Measurements from ENCODE around the gene RPS18.
A peak's percentile ranks its signal among the peaks of the same experiment; 100 is the strongest.
"Not testable (repeated sequence)": the region's sequence is repeated elsewhere in the genome, so short reads cannot be mapped to it uniquely, and the experiment has no call there.

Gene RPS18

DNA sequence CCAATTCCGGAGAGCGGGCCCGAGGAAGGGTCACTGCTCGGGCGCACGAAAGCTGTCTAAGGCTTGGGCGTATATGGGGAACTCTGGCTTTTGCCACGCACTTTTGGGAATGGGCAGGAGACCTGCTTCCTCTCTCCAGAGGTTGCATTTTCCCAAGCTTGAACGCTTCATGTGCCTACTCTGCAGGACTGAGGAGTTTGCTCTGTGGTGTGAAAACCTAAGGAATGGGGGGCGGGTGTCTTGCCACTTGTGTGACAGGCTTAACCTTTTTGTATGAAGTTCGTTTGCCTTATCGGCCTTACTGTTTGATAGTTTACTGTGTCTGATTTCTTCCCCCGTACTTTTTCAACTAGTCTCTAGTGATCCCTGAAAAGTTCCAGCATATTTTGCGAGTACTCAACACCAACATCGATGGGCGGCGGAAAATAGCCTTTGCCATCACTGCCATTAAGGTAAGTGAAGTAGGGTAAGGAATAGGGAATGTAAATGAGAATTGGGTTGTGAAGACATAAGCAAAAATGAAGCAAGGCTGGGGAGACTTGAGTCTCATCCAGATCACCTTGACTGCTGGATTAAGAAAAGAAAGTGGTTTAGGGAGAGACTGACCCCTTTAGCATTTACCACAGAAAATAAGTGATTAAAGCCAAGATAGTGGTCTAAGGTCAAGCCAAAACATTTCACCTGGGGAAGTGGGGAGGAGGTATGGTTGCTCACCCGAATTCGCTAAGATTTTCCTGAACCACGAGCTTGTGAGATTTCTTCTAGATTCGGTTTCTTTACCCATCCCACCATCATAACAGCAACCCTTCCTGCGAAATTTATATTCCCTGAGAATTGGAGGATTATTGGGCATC is 627 bp downstream of the RPS18 start:
- DNase-seq (ENCODE audit: low read depth in 1 of 2, low spot score in 1 of 2), result no peak

GRCh38 chr6:33273129-33273923 is 1.5 kb downstream of the RPS18 start:
- DNase-seq (ENCODE audit: low read depth in 1 of 2, low spot score in 1 of 2), result no peak

- no peak for DNase-seq (ENCODE audit: low read depth in 1 of 2, low spot score in 1 of 2)
Observed at GRCh38 chr6:33273924-33274902, 2.3 kb downstream of the RPS18 start.

GRCh38 chr6:33275795-33276580 is 4.1 kb downstream of the RPS18 start:
- not testable (repeated sequence) for DNase-seq (ENCODE audit: low read depth in 1 of 2, low spot score in 1 of 2)

DNA sequence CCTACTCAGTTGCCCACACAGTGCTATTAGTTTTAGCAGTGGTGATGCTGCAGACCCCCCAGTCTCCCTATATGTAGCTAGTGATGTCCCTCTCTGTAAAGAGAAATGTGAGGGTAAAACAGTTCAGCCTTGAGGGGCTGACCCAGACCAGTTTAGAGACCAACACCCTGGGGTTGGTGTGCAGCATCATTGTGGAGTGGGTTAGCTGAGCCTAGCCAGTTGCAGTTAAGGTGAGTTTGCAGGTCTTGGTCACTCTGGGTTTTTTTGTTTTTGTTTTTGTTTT is 4.6 kb downstream of the RPS18 start:
- DNase-seq (ENCODE audit: low read depth in 1 of 2, low spot score in 1 of 2), result no peak

GRCh38 chr6:33276864-33277662 is 5.2 kb downstream of the RPS18 start, which contains the start of gene B3GALT4:
Gene B3GALT4, plus strand, starts transcription at chr6:33277123. Its CDS starts 297 bp downstream, at chr6:33277420.
- peak; percentile 35 to 61 for DNase-seq (ENCODE audit: low read depth in 1 of 2, low spot score in 1 of 2)

DNA sequence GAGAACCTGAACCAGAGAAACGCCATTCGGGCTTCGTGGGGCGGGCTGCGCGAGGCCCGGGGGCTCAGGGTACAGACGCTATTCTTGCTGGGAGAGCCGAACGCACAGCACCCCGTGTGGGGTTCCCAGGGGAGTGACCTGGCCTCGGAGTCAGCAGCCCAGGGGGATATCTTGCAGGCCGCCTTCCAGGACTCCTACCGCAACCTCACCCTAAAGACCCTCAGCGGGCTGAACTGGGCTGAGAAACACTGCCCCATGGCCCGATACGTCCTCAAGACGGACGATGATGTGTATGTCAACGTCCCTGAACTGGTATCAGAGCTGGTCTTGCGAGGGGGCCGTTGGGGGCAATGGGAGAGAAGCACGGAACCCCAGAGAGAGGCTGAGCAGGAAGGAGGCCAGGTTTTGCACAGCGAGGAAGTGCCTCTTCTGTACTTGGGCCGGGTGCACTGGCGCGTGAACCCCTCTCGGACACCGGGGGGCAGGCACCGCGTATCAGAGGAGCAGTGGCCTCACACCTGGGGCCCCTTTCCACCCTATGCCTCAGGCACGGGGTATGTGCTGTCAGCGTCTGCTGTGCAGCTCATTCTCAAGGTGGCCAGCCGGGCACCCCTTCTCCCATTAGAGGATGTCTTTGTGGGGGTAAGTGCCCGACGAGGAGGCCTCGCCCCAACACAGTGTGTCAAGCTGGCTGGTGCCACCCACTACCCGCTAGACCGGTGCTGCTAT is 6.0 kb downstream of the RPS18 start:
- DNase-seq (ENCODE audit: low read depth in 1 of 2, low spot score in 1 of 2), result no peak

- no peak for DNase-seq (ENCODE audit: low read depth in 1 of 2, low spot score in 1 of 2)
Observed at GRCh38 chr6:33278392-33278741, 6.5 kb downstream of the RPS18 start.

DNA sequence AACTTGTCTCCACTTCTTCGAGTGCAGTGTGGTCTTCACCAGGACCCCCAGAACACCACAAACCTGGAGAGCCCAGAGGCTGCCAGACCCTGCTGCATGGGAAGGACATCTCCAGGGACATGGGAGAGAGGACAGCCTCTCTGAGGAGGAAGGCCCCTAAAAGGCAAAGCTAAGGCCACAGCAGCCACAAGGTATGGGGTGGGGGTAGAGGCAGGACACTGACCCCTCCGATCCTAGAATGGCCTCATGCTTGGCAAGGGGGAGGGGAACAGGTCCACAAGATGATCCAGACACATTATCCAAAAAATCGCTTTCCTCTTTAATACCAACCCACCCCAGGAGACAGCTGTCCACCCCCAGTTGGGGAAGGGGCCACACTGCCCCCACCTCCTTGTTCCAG is 6.9 kb downstream of the RPS18 start:
- no peak for DNase-seq (ENCODE audit: low read depth in 1 of 2, low spot score in 1 of 2)

DNA sequence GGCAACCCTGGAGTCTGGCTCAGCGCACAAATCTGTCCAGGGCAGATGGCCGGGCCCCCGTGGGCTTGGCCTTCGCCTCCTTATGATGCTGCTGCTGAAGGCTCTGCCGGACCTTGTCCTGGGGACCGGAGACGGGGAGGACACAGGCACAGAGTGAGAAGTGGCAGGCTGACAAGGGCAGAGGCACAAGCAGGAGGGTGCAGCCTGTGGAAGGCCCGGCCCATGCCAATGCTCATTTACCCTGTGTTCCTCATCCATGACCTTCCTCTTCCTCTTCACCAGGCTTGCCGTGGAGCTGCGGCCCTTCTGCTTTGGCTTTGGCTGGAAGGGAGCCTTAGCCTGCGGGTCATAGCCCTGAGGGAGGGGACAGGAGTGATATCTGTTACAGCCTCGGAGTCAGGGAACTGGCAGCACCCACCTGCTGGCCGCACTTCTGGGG is 7.4 kb downstream of the RPS18 start:
- no peak for DNase-seq (ENCODE audit: low read depth in 1 of 2, low spot score in 1 of 2)

DNA sequence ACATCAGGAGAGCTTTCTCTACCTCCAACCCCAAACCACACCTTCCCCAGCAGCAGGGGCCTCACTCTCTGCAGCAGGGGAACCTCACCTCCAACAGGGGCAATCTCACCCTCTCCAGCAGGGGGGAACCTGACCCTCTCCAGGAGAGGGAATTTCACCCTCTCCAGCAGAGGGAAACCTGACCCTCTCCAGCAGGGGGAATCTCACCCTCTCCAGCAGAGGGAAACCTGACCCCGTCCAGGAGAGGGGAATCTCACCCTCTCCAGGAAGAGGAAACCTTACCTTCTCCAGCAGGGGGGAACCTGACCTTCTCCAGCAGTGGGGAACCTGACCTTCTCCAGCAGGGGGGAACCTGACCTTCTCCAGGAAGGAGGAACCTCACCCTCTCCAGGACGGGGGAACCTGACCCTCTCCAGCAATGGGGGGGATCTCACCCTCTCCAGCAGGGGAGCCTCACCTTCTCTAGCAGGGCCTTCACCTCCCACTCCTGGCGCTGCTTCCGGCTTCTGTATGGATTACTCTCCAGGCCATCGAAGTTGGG is 8.2 kb downstream of the RPS18 start:
- no peak for DNase-seq (ENCODE audit: low read depth in 1 of 2, low spot score in 1 of 2)

- no peak for DNase-seq (ENCODE audit: low read depth in 1 of 2, low spot score in 1 of 2)
Observed at GRCh38 chr6:33280539-33280938, 8.7 kb downstream of the RPS18 start.

- not testable (repeated sequence) for DNase-seq (ENCODE audit: low read depth in 1 of 2, low spot score in 1 of 2)
Observed at GRCh38 chr6:33285214-33285613, 13.3 kb downstream of the RPS18 start.

- no peak for DNase-seq (ENCODE audit: low read depth in 1 of 2, low spot score in 1 of 2)
Observed at GRCh38 chr6:33286946-33287914, 15.4 kb downstream of the RPS18 start.

DNA sequence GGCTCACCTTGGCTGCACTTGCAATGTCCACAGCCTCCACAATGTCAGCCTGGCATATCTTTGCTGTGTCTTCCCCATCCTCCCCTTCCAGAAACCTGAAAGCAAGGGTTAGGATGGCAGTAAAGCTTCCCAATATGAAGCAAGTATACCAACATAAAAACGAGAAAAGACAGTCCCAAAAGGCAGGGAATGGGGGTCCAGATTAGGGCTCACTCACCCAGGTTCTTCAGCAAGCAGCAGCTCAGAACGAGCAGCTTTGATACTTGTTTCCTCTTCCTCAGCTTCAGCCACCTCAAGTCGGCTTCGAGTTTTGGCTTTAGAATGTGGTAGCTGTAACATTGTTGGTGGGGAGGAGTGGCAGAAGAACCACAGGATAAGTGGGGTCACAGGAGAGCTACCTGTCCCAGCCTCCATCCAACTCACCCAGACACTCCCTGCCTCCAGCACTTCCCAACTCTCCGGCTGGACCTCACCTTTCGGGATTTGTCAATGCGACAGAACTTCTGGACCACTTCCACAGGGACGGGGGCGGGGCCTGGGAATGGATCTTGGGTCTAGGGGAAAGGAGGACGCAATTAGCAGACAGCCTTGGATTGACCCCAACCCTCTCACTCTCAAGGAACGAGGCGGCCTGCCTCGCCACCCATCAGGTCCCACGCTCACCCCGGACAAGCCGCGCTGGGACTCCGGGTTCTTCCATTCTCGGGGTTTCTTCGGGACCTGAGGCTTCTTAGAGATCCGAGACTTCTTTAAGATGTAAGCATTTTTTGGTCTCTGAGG is 16.5 kb downstream of the RPS18 start:
- no peak for DNase-seq (ENCODE audit: low read depth in 1 of 2, low spot score in 1 of 2)

GRCh38 chr6:33288921-33289783 is 17.3 kb downstream of the RPS18 start, which contains the start of the genes PFDN6 and WDR46:
Gene PFDN6, plus strand, starts transcription at chr6:33289601. Its CDS starts 256 bp downstream, at chr6:33289857.
Gene WDR46, minus strand, starts transcription at chr6:33289239. Its CDS starts 69 bp downstream, at chr6:33289170.
- peak; percentile 55 to 63 for DNase-seq (ENCODE audit: low read depth in 1 of 2, low spot score in 1 of 2)

All from activated T-helper 1 cell treated with anti-CD3 and anti-CD28 coated beads, Interleukin-2, amount 50 U/mL, for 16 hours (primary cell).